Measurements from ENCODE around the gene YIPF3. TPM values are rescaled to one million over a fixed set of nuclear protein-coding genes. Genes with fewer than 3 reads are reported as not detected.

Gene YIPF3
- polyA plus RNA-seq, 1 donor from 2014 or later: 244 TPM

DNA sequence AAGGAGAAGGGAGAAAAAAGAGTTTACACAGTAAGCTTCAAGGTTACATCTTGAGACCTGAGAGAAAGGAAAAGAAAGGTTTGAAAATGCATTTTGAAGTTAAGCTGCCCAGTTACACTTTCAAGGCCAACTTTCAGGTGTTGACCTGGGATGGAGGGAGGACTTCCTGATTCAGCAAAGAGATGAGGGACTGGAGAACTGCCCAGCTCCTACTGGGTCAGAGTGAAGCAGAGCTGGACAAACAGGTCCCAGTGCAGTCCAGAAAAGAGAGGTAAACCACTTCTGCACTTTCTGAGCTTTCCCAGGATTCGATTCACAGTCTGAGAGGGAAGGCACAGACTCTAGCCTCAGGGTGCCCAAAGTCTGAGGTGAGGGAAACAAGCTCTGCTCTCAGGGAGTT is 45.3 kb downstream of the YIPF3 start:
- no peaks in the 10 kb centered on the region for H3K36me3 ChIP-seq (ENCODE audit: insufficient read depth, low read length)
- no peaks in the 10 kb centered on the region for H4K20me1 ChIP-seq (ENCODE audit: insufficient read depth)
- no peak overlapping the region for H3K9ac ChIP-seq (ENCODE audit: low read length)
- H3K27me3 ChIP-seq (ENCODE audit: insufficient read depth, low read depth, low read length): no peaks in the 10 kb centered on the region
- no peaks in the 10 kb centered on the region for H3K9me2 ChIP-seq (ENCODE audit: insufficient read depth, low read length)
- no peak overlapping the region for H3K4me2 ChIP-seq (ENCODE audit: low read length)
- H3K27ac ChIP-seq (ENCODE audit: low read length): no peak overlapping the region
- H3K9me3 ChIP-seq (ENCODE audit: low read length): no peaks in the 10 kb centered on the region
- H3K79me2 ChIP-seq (replicated peaks; ENCODE audit: insufficient read depth, low read length): no peaks in the 10 kb centered on the region
- H2AFZ ChIP-seq (ENCODE audit: low read depth, low read length): no peak overlapping the region
- no peaks in the 10 kb centered on the region for H3F3A ChIP-seq (ENCODE audit: insufficient read depth, low read length, poor library complexity, severe bottlenecking)
- no peak for TF ChIP-seq TAF1 (IDR thresholded peaks at IDR 0.05; ENCODE audit: low read depth)
- TF ChIP-seq EP300 (conservative IDR thresholded peaks at IDR 0.05; ENCODE audit: poor library complexity, severe bottlenecking): no peak
- TF ChIP-seq, protein P1, sequence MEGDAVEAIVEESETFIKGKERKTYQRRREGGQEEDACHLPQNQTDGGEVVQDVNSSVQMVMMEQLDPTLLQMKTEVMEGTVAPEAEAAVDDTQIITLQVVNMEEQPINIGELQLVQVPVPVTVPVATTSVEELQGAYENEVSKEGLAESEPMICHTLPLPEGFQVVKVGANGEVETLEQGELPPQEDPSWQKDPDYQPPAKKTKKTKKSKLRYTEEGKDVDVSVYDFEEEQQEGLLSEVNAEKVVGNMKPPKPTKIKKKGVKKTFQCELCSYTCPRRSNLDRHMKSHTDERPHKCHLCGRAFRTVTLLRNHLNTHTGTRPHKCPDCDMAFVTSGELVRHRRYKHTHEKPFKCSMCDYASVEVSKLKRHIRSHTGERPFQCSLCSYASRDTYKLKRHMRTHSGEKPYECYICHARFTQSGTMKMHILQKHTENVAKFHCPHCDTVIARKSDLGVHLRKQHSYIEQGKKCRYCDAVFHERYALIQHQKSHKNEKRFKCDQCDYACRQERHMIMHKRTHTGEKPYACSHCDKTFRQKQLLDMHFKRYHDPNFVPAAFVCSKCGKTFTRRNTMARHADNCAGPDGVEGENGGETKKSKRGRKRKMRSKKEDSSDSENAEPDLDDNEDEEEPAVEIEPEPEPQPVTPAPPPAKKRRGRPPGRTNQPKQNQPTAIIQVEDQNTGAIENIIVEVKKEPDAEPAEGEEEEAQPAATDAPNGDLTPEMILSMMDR (IDR thresholded peaks at IDR 0.05; ENCODE audit: poor library complexity, severe bottlenecking): no peak
- TF ChIP-seq, protein P2, sequence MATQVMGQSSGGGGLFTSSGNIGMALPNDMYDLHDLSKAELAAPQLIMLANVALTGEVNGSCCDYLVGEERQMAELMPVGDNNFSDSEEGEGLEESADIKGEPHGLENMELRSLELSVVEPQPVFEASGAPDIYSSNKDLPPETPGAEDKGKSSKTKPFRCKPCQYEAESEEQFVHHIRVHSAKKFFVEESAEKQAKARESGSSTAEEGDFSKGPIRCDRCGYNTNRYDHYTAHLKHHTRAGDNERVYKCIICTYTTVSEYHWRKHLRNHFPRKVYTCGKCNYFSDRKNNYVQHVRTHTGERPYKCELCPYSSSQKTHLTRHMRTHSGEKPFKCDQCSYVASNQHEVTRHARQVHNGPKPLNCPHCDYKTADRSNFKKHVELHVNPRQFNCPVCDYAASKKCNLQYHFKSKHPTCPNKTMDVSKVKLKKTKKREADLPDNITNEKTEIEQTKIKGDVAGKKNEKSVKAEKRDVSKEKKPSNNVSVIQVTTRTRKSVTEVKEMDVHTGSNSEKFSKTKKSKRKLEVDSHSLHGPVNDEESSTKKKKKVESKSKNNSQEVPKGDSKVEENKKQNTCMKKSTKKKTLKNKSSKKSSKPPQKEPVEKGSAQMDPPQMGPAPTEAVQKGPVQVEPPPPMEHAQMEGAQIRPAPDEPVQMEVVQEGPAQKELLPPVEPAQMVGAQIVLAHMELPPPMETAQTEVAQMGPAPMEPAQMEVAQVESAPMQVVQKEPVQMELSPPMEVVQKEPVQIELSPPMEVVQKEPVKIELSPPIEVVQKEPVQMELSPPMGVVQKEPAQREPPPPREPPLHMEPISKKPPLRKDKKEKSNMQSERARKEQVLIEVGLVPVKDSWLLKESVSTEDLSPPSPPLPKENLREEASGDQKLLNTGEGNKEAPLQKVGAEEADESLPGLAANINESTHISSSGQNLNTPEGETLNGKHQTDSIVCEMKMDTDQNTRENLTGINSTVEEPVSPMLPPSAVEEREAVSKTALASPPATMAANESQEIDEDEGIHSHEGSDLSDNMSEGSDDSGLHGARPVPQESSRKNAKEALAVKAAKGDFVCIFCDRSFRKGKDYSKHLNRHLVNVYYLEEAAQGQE (IDR thresholded peaks at IDR 0.05; ENCODE audit: borderline replicate concordance): no peak
- no peak for TF ChIP-seq SMC3 (conservative IDR thresholded peaks at IDR 0.05; ENCODE audit: poor library complexity)
- TF ChIP-seq RAD21 (conservative IDR thresholded peaks at IDR 0.05): no peak
- H3K4me3 ChIP-seq (ENCODE audit: low read length): no peak overlapping the region

DNA sequence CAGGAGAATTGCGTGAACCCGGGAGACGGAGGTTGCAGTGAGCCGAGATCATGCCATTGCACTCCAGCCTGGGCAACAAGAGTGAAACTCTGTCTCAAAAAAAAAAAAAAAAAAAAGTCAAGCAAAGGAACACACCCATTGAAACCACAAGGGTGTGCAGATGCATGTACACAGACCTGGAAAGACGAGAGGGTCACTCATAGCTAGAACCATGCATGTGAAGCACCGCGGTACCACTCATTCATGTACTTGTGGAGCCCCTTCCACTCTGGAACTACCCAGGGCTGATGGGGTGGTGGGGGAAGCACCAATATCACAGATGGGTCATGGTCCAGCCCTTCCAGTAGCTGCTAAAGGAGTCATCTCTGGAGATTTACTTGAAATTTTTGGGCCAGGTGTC is 46.8 kb downstream of the YIPF3 start:
- H3K79me2 ChIP-seq (replicated peaks; ENCODE audit: insufficient read depth, low read length): no peaks in the 10 kb centered on the region
- H3K9ac ChIP-seq (ENCODE audit: low read length): no peak overlapping the region
- H3K27ac ChIP-seq (ENCODE audit: low read length): no peak overlapping the region
- H3K4me2 ChIP-seq (ENCODE audit: low read length): no peak overlapping the region
- TF ChIP-seq MXI1 (conservative IDR thresholded peaks at IDR 0.05; ENCODE audit: poor library complexity, severe bottlenecking): no peak
- TF ChIP-seq POLR2AphosphoS5 (IDR thresholded peaks at IDR 0.05): no peak
- no peak for TF ChIP-seq SMC3 (conservative IDR thresholded peaks at IDR 0.05; ENCODE audit: poor library complexity)
- TF ChIP-seq, protein P1 (IDR thresholded peaks at IDR 0.05; ENCODE audit: poor library complexity, severe bottlenecking): no peak
- no peak for TF ChIP-seq EP300 (conservative IDR thresholded peaks at IDR 0.05; ENCODE audit: poor library complexity, severe bottlenecking)
- TF ChIP-seq RAD21 (conservative IDR thresholded peaks at IDR 0.05): no peak
- TF ChIP-seq EZH2 (IDR thresholded peaks at IDR 0.05; ENCODE audit: borderline replicate concordance, insufficient read depth, low read length, poor library complexity, severe bottlenecking): no peak
- TF ChIP-seq, protein P2 (IDR thresholded peaks at IDR 0.05; ENCODE audit: borderline replicate concordance): no peak
- TF ChIP-seq TAF1 (IDR thresholded peaks at IDR 0.05; ENCODE audit: low read depth): no peak
- no peak overlapping the region for H3K4me3 ChIP-seq (ENCODE audit: low read length)
- no peaks in the 10 kb centered on the region for H4K20me1 ChIP-seq (ENCODE audit: insufficient read depth)
- no peaks in the 10 kb centered on the region for H3K9me3 ChIP-seq (ENCODE audit: low read length)
- no peaks in the 10 kb centered on the region for H3K36me3 ChIP-seq (ENCODE audit: insufficient read depth, low read length)
- H3K27me3 ChIP-seq (ENCODE audit: insufficient read depth, low read depth, low read length): no peaks in the 10 kb centered on the region
- H3K9me2 ChIP-seq (ENCODE audit: insufficient read depth, low read length): no peaks in the 10 kb centered on the region
- no peak overlapping the region for H2AFZ ChIP-seq (ENCODE audit: low read depth, low read length)
- H3F3A ChIP-seq (ENCODE audit: insufficient read depth, low read length, poor library complexity, severe bottlenecking): no peaks in the 10 kb centered on the region

Measured in neural cell (in vitro differentiated cells).